ENCODE results near the gene OPCML.

Gene OPCML

DNA sequence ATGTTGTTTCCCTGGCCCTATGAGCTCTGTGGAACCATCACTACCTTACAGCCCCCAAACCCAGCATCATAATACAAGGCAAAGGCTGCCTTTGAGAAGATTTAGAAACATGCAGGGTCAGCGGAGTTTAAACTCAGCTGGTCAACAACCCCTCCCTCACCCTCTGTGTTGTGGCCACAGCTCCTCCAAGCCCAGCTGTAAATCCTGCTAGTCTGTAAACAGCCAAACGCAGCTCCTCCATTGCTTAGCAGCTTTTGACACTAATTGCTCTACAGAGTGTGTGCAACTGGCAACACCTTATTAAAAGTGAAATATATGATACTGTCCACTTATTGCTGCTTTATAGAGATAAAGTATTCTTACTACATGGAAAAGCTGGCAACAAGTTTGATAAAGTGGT, 29.1 kb downstream of the OPCML start:
- no peak overlapping the region for H3K9ac ChIP-seq (ENCODE audit: low read depth, low read length)
- H3K9me3 ChIP-seq (ENCODE audit: control insufficient read depth, insufficient read depth, low read length) = no peaks in the 10 kb centered on the region
- no peaks in the 10 kb centered on the region for H3K36me3 ChIP-seq (ENCODE audit: insufficient read depth, low read length)
- H3K4me1 ChIP-seq (ENCODE audit: insufficient read depth, low read length) = peaks cover 26% of the 10 kb centered on the region

- Histone ChIP-seq H3K36me3 (ENCODE audit: insufficient read depth, low read length) (no peaks in the 10 kb centered on the region), H3K9ac (ENCODE audit: low read depth, low read length) (no peak overlapping the region), H3K9me3 (ENCODE audit: control insufficient read depth, insufficient read depth, low read length) (no peaks in the 10 kb centered on the region), H3K4me1 (ENCODE audit: insufficient read depth, low read length) (peaks cover 26% of the 10 kb centered on the region)
Measured at GRCh38 chr11:133501643-133502539, 30.4 kb downstream of the OPCML start.

GRCh38 chr11:133500936-133501335, 31.4 kb downstream of the OPCML start:
- Histone ChIP-seq H3K4me1 (ENCODE audit: insufficient read depth, low read length) (peaks cover 19% of the 10 kb centered on the region), H3K36me3 (ENCODE audit: insufficient read depth, low read length) (no peaks in the 10 kb centered on the region), H3K9ac (ENCODE audit: low read depth, low read length) (no peak overlapping the region), H3K9me3 (ENCODE audit: control insufficient read depth, insufficient read depth, low read length) (no peaks in the 10 kb centered on the region)

GRCh38 chr11:133500435-133500834, 31.9 kb downstream of the OPCML start:
- no peaks in the 10 kb centered on the region for H3K9me3 ChIP-seq (ENCODE audit: control insufficient read depth, insufficient read depth, low read length)
- H3K4me1 ChIP-seq (ENCODE audit: insufficient read depth, low read length) = peaks cover 14% of the 10 kb centered on the region
- H3K9ac ChIP-seq (ENCODE audit: low read depth, low read length) = no peak overlapping the region
- no peaks in the 10 kb centered on the region for H3K36me3 ChIP-seq (ENCODE audit: insufficient read depth, low read length)

GRCh38 chr11:133498969-133499368, 33.3 kb downstream of the OPCML start:
- Histone ChIP-seq H3K4me1 (ENCODE audit: insufficient read depth, low read length) (peaks cover 14% of the 10 kb centered on the region), H3K9me3 (ENCODE audit: control insufficient read depth, insufficient read depth, low read length) (no peaks in the 10 kb centered on the region), H3K9ac (ENCODE audit: low read depth, low read length) (no peak overlapping the region), H3K36me3 (ENCODE audit: insufficient read depth, low read length) (no peaks in the 10 kb centered on the region)

DNA sequence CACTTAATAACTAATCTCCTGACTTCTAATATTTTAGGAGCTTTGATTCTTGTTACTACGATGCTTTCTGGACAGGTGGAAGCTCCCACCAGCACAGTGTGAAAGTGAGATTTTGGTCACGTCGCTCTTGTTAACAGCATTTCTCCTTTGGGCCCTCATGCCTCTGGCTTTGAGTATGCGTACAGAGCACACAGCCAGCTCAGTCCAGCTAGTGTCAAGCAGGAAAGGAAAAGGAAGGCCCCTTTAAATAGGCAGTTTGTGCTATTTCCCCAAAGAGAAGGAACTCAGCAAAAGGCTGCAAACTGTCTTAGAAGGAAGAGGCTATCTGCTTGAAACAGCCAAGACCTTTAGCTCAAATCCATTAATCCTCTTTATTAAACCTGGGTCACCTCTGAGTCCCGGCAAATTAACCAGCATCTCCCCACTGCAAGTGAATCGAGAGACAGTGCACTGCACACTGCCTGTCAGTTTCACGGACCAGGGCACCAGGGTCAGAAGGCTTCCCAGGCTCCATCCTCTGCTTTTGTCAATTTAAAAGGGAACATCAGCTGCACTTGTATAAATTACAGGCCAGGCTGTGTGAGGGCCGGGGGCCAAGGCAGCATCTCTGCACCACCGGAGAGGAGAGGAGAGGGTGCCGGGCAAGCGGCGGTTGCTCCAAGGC, 34.7 kb downstream of the OPCML start:
- H3K36me3 ChIP-seq (ENCODE audit: insufficient read depth, low read length) = no peaks in the 10 kb centered on the region
- H3K9ac ChIP-seq (ENCODE audit: low read depth, low read length) = no peak overlapping the region
- H3K9me3 ChIP-seq (ENCODE audit: control insufficient read depth, insufficient read depth, low read length) = no peaks in the 10 kb centered on the region
- H3K4me1 ChIP-seq (ENCODE audit: insufficient read depth, low read length) = peaks cover 14% of the 10 kb centered on the region

DNA sequence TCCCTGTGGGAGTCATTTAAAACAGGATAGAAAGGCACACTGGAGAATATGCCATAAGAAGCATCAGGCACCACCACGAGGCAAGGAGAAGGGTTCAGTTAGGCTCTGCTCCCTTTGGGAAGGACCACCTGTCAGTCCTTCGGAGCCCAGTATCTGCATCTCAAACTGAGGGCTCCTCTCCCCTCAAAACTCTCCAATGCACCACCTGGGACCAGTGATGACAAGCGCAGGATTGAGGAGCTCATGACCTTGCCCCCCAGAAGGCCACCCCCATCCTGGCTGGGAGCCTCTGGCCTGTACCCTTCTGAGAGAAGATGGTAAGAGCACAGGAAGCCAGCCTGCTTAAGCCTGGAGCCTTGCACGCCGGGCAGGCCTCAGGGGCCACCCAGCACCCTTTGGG, 39.4 kb downstream of the OPCML start:
- Histone ChIP-seq H3K9ac (ENCODE audit: low read depth, low read length) (no peak overlapping the region), H3K4me1 (ENCODE audit: insufficient read depth, low read length) (peaks cover 8% of the 10 kb centered on the region), H3K36me3 (ENCODE audit: insufficient read depth, low read length) (no peaks in the 10 kb centered on the region), H3K9me3 (ENCODE audit: control insufficient read depth, insufficient read depth, low read length) (no peaks in the 10 kb centered on the region)

DNA sequence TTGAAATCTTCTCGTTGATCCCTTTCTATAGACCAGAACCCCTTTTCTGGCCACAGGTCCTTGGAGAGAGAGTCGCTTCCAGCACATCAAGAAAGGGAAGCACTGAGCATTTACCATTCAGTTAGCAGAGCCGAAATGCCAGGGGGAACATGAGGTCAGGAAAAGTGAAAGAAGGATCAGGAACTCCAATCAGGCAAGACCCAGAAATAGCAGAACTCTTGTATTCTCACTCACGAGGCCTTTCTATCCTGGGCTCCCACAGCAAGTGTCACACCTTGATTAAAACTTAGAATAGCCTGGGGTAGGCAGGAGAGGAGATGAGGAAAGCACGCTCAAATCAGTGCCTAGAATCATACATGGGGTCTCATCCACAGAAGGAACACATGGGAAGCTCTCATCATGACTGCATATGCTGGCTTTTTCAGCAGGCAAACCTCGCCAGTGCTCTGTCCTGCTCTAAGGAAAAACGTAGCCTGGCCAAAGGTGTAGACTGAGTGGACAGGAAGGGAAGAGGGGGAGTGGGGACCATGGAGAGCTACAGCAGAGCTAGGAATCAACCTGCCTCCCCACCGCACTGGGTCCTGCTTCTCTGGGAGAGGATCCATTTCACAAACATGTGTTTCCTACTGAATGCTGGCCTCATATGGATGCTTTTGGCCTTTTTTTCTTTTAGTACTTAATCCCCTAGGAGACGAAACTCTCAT, 40.5 kb downstream of the OPCML start:
- H3K9ac ChIP-seq (ENCODE audit: low read depth, low read length) = no peak overlapping the region
- no peaks in the 10 kb centered on the region for H3K36me3 ChIP-seq (ENCODE audit: insufficient read depth, low read length)
- H3K9me3 ChIP-seq (ENCODE audit: control insufficient read depth, insufficient read depth, low read length) = no peaks in the 10 kb centered on the region
- H3K4me1 ChIP-seq (ENCODE audit: insufficient read depth, low read length) = peaks cover 8% of the 10 kb centered on the region

DNA sequence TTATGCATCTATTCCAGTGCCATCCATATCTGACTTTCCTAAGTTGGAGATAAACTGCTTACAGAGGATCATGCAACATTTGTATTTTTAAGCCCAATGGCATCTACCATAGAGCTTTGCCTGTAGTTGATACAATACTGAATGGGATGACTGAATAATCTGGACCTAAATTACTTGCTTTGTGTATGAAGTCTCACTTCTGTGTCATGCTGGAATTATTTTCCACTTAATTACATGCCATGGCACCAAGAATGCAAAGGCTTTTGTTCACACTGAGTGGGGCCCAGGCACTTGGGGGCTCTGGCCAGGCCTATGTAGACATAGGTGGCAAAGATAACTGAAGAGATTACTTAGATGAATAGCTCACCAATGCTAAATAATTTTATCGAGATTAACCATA, 51.6 kb downstream of the OPCML start:
- H3K9ac ChIP-seq (ENCODE audit: low read depth, low read length) = no peak overlapping the region
- H3K9me3 ChIP-seq (ENCODE audit: control insufficient read depth, insufficient read depth, low read length) = no peaks in the 10 kb centered on the region
- H3K4me1 ChIP-seq (ENCODE audit: insufficient read depth, low read length) = no peaks in the 10 kb centered on the region
- no peaks in the 10 kb centered on the region for H3K36me3 ChIP-seq (ENCODE audit: insufficient read depth, low read length)

DNA sequence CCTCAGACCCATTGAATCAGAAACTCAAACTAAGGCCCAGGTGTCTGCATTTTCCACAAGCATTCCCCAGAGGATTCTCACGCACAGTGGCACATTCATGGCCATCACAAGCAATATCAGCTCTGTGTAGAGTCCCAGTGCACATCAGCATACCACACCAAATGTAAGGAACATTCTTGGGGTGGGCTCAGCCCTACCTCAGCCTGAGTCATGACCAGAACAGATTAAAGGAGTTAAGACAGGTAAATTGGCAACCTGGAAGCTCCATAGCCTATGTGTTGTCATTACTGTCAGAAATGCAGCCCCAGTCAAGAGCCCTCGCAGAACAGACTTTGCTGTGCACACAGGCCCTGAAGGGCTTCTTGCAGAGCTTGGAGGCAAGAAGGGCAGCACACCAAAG, 53.1 kb downstream of the OPCML start:
- Histone ChIP-seq H3K9ac (ENCODE audit: low read depth, low read length) (no peak overlapping the region), H3K36me3 (ENCODE audit: insufficient read depth, low read length) (no peaks in the 10 kb centered on the region), H3K4me1 (ENCODE audit: insufficient read depth, low read length) (no peaks in the 10 kb centered on the region), H3K9me3 (ENCODE audit: control insufficient read depth, insufficient read depth, low read length) (no peaks in the 10 kb centered on the region)

DNA sequence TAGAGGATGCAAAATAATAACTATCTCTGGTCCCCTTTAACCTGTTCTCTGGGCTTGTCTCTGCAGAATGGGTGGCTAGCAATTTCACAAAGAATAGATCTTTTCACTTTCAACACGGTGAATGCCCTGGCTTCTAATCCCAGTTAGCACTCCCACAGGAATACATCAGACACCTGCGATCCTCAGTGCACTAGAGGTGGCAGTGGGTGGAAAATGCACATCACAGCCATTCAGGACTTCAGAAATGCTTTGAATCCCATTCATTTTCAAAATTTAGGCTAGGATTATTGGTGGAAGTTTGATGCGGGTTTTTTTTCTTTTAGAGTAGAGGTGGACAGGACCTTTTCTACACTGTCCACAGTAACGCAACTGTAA, 55.1 kb downstream of the OPCML start:
- Histone ChIP-seq H3K9ac (ENCODE audit: low read depth, low read length) (no peak overlapping the region), H3K4me1 (ENCODE audit: insufficient read depth, low read length) (no peaks in the 10 kb centered on the region), H3K36me3 (ENCODE audit: insufficient read depth, low read length) (no peaks in the 10 kb centered on the region), H3K9me3 (ENCODE audit: control insufficient read depth, insufficient read depth, low read length) (no peaks in the 10 kb centered on the region)

GRCh38 chr11:133476570-133477250, 55.6 kb downstream of the OPCML start:
- Histone ChIP-seq H3K36me3 (ENCODE audit: insufficient read depth, low read length) (no peaks in the 10 kb centered on the region), H3K9ac (ENCODE audit: low read depth, low read length) (no peak overlapping the region), H3K9me3 (ENCODE audit: control insufficient read depth, insufficient read depth, low read length) (no peaks in the 10 kb centered on the region), H3K4me1 (ENCODE audit: insufficient read depth, low read length) (no peaks in the 10 kb centered on the region)

DNA sequence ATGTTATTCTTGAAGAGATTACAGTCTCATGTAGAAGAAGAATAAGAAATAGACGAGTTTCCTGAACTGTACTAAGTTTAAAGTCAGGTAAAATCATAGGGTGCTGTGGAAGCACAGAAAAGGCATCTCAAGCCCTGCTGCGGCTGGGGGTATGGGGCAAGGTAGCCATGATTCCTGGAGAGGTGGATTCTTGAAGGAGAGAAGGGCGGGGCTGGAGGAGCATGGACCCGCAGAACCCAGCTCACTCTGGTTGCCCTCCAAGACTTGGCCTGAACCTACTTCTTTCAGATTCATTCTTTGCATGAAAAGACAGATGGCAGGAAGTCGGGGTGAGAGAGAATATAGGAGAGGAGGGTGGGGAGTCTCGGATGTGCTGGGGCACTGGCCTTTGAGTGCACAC, 57.8 kb downstream of the OPCML start:
- H3K36me3 ChIP-seq (ENCODE audit: insufficient read depth, low read length) = no peaks in the 10 kb centered on the region
- no peaks in the 10 kb centered on the region for H3K4me1 ChIP-seq (ENCODE audit: insufficient read depth, low read length)
- no peaks in the 10 kb centered on the region for H3K9me3 ChIP-seq (ENCODE audit: control insufficient read depth, insufficient read depth, low read length)
- H3K9ac ChIP-seq (ENCODE audit: low read depth, low read length) = no peak overlapping the region

GRCh38 chr11:133467686-133468085, 64.6 kb downstream of the OPCML start:
- no peaks in the 10 kb centered on the region for H3K4me1 ChIP-seq (ENCODE audit: insufficient read depth, low read length)
- H3K9me3 ChIP-seq (ENCODE audit: control insufficient read depth, insufficient read depth, low read length) = no peaks in the 10 kb centered on the region
- H3K9ac ChIP-seq (ENCODE audit: low read depth, low read length) = no peak overlapping the region
- H3K36me3 ChIP-seq (ENCODE audit: insufficient read depth, low read length) = no peaks in the 10 kb centered on the region
